Right lobe of liver (tissue), 4 donors: ENCODE results near the gene SLC1A2.

Source experiments
- CTCF ChIP-seq, 4 donors: fragments of 200-600 bp in 3 of 4; fragments of 450-650 bp in 1 of 4; IDR thresholded peaks; one replicate each; pipeline versions ENCODE4 v1.5.1 to v1.8.0; 2016 to 2022; ENCODE audit warnings: antibody characterized with exemption in 4 of 4, mild to moderate bottlenecking in 2 of 4
- POLR2A ChIP-seq: fragments of 450-650 bp; IDR thresholded peaks from one replicate; pipeline ENCODE4 v1.6.1; 2017; ENCODE audit warnings: antibody characterized with exemption, mild to moderate bottlenecking
- donor health status: DM: no; HTN: no; CAD: no.
- donor health status: DM: no; HTN: no; CAD: no.
- donor health status: DM: no; HTN: yes; CAD: no.

GRCh38 chr11:35407041-35407440 is 12.3 kb downstream of the SLC1A2 start:
- TF ChIP-seq CTCF (IDR thresholded peaks at IDR 0.05) (no peak), POLR2A (no peak)
